ENCODE measurements around the gene CHRNA4.
"Not testable (repeated sequence)": the region's sequence is repeated elsewhere in the genome, so short reads cannot be mapped to it uniquely, and the experiment has no call there.

The CHRNA4 gene

DNA sequence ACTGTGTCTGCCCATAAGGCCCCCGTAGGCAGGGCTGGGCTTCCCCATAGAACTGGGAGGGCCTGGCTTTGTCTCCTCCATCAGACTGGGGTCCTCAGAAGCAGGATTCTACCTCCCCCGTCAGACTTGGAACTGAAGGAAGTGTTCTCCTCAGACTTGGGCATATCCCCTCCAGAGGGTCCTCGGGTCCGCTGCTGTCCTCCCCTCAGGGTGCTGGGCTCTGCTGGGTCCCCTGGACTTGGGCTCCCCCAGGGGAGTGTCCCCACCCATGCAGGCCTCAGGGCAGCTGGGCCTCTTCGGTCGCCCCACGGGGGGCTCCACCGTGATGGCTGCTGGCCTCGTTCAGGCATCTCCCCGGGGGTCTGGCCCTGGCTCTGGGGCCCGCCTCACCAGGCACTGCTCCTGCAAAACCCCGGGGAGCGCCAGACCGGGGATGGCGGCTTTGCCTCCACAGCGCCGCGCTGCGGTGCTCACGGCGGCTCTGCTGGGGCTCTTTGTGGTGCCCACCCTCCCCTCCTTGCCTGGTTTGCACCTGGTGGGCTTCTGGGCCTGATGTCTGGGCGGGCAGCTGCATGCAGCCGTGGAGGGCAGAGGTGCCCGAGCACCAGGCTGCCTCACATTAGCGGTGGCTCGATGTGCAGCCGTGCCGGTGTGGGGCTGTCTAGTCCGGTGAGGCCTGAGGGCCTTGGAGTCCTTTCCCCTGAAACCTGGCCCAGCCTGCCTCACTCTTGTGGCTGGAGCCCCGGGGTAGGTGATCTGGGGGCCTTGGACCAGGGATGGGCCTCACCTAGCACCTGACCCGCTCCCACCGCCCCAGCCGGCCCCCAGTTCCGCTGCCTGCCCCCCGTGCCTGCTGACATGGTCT, 54.2 kb downstream of the CHRNA4 start:
- DNase-seq, result no peak

DNA sequence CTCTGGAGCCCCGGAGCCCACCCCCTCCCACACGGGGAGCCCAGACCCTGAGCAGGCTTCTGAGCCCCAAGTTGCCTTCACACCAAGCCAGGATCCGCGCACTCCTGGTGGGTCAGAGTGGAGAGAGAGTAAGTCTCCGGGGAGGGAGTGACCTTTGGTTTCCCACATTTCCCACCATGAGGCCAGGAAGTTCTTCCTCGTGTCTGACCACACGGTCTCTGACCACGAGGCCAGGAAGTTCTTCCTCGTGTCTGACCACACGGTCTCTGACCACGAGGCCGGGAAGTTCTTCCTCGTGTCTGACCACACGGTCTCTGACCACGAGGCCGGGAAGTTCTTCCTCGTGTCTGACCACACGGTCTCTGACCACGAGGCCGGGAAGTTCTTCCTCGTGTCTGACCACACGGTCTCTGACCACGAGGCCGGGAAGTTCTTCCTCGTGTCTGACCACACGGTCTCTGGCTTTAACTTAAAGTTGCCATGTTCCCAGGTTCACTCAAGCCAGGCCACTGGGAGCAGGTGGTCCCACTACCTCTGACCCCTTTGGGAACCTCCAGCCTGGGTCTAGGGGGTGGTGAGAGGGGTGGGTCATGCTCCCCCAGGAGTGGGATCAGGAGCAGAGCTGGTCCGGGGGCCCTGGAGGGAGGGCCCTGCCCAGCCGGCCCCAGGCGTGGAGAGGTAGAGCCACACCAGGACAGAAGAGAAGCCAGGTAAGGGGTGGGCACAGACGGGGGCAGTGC, 55.0 kb downstream of the CHRNA4 start:
- DNase-seq, result not testable (repeated sequence)

DNA sequence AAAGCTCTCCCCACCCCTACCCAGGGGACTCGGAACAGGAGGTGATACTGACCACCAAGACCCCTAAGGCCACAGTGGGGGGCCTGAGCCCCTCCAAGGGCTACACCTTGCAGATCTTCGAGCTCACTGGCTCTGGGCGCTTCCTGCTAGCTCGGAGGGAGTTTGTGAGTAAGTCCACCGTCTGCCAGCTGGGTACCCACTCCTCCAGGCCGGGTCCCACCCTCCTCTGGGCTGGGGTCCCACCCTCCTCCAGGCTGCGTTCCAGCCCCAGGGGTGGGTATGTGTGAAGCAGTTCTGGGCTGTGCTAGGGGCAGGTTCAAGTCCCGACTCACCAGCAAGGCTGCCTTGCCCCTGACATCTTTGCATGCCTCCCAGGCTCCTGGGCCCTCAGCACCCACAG, 55.8 kb downstream of the CHRNA4 start:
- no peak for DNase-seq

DNA sequence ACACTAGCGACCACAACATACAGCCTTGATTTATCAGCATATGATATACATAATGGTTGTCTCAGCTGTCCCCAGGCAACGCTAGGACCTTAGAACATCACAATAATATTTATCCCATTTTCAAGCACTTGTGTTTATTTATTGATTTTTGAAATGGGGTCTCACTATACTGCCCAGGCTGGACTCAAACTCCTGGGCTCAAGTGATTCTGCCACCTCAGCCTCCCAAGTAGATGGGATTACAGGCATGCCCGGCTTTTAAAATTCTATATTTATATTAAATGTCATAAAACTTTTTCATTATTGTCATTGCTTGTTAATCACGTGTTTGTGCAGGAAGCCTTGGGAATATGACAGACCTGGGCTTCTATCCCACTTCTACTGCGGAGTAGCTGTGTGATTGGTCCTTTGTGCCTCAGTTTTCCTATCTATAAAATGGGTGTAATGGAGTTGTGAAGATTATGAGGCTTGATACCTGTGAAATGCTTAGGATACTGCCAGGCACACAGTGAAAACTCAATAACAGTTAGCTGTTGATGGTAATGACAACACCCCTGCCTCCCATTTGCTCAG, 58.0 kb downstream of the CHRNA4 start:
- no peak for DNase-seq

DNA sequence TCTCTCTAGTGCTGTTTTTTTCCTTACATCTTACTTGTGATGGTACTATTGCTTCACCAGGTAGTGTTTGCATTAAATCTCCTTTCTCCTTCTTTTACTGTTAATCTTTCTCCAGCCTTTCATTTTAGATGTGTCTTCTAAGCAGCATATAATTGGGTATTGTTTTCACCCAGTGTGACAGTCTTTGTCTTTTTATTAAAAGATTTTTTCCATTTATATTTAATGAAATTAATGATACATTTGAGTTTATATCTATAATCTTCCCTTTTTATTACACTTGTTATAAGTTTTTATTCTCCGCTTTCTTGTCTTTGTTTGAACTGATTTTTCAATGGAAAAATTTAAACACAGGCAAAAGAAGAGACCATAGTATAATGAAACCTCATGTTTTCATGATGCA, 59.5 kb downstream of the CHRNA4 start:
- DNase-seq, result no peak

DNA sequence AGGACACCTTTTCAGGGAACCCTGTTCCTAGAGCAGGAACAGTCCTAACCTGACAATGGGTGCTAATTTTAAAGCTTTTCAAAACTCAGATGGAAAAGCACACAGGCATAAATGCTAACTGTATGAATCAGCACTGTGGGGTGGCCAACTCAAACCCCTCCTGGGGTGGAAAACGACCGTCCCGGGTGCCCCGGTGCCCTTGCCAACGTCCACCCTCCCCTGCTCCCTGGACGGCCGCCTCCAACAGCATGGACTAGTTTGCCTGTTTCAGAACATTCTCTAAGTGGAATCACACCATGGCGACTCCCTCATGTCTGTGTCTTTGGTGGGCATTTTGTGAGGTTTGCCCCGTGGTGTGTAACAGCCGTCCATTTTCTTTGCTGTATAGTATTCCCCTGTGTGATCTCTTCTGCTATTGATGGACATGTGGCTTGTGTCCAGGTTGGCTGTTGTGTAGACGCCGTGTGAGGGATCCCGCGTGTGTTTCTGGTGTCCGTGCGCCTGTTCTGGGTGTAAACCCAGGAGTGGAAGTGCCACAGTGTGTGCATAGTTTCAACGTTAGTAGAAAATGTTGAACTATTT, 62.3 kb downstream of the CHRNA4 start:
- no peak for DNase-seq

DNA sequence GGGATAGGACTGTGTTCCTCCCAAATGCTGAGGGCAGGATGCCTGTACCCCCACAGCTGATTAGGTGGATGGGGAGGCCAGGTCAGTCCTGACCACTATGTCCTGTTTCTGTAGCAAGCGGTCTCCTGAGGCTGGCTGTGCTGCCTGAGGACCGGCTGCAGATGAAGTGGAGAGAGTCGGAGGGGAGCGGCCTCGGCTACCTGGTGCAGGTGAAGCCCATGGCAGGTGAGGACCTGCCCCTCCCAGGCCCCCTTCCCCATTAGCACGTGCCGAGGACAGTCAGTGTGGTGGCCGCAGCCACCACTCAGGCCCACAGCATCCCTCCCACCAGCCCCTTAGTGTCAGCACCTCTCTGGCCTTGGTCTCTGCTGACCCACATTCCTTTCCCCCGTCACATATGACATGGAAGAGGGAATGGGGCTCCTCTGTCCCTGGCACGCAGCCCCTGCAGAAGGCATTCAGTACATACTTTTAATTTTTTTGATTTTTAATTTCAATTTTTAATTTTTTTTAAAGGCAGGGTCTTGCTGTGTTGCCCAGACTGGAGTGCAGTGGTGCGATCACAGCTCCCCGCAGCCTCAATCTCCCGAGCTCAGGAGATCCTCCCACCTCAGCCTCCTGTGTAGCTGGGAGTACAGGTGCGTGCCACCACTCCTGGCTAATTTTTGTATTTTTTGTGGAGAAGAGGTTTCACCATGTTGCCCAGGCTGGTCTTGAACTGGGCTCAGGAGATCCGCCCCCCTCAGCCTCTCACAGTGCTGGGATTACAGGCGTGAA, 63.2 kb downstream of the CHRNA4 start:
- DNase-seq, result no peak

DNA sequence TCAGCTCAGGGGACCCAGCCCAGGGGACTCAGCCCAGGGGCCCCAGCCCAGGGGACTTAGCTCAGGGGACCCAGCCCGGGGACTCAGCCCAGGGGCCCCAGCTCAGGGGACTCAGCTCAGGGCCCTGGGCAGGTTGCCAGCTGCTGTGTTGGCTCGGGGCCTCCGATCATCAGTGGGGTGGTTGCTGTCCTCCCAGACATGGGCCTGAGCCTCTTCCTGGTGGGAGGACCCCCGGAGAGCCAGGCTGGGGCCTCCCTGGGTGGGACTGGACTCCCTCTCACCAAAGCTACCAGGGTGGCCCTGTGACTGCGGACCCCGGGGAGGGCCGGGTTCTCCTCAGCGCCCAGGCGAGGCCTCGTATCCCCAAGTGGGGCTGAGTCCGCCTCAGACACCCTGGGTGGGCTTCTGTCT, 63.8 kb downstream of the CHRNA4 start:
- DNase-seq, result no peak

DNA sequence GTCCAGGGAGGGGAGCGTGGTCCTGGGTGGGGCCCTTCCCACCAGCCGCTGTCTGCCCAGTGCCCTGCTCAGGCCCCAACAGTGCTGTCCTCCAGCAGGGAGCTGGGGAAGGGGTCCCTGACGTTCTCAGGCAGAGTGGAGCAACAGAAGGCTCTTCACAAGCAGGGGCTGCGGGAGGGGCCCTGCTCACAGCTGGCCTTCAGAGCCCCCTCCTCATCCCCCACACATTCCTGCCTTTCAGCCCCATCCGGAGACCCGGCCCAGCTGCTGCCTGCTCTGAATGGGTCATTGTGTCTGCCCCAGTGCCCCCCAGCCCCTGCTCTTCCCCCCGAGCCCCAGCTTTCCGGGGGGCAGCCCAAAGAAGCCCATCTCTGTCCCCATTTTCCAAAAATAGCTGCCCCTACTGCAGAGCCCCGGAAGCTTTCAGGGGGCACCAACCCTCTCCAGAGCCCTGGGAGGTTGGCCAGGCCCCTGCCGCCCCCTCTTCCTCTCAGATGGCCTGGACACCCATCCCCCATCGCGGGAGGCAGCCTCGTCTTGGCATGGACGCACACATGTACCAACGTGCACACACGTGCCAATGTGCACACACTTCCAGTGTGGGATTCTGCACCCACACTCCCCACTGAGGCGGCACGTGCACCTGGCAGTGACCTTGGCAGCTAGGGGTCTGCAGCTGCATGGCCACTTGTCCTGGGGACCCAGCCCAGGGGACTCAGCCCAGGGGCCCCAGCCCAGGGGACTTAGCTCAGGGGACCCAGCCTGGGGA, 64.4 kb downstream of the CHRNA4 start:
- DNase-seq, result no peak

DNA sequence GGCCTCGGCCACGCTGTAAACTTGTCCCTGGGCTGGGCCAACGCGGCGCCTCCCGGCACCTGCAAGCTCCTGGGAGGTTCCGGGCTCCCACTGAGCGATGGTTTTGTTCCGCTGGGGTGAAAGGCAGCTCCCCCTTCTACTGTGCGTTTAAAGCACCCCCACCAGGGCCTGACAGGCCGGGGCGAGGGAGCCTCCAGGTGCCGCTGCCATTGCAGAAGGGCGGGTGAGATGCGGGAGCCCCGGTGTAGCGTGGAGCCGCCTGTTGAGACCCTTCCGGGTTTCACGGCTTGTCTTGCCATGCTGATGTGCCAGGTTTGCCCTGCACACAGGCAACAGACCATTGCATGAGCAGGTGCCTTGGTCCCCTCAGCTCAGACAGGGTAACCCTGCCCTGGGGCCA, 65.3 kb downstream of the CHRNA4 start:
- no peak for DNase-seq

DNA sequence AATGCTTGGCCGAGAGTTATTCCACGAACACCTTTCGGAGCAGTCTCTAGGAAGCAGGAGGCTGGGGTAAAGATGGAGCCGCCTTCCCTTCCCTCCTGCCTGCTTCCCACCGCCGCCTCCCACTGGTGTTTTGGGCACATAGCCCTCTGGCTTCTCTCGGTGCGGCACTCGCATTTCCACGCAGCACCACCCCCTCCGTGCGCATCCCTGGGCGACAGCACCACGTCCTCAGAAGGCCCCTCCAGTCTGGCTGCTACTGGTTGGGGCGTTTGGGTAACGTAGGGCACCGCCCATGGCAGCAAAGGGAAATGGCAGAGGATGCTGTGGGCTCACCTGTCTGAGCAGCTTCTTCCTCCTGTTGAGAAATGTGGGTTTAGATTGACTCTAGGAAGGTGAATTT, 65.7 kb downstream of the CHRNA4 start:
- peak in 1 of 2 donors; percentile 12 for DNase-seq

DNA sequence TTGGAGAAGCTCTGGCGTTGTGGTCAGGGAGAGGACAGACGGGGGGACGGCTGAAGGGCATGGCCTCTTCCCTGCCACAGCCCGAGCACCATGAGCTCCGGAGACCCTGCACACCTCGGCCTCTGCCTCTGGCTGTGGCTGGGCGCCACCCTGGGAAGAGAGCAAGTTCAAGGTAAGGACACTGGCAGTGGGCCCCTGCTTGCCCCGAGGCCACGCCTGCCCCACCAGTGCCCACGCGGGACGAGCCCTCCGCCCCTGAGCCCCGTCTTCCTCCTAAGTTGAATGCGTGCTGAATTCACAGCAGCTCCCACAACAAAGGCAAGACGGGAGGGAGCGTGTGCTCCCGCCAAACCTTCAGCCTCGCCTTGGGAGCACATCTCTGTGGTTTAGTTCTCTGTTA, 66.1 kb downstream of the CHRNA4 start:
- DNase-seq, result no peak

DNA sequence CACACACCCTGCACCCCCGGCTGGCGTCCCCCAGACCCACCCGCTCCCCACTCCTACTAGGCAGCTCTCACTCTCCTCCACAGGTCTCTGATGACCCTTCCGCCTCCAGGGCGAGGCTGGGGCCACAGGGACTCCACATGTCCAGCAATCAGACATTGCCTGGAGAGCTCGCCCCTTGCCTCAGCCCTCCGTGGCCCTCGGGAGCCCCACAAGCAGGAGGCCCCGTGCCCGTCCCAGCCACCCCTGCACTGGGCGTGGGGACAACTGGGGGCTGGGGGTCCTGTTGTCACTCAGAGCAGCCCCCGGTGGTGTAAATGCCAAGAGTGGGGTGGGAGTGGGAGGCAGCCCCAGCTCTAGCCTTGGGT, 66.6 kb downstream of the CHRNA4 start:
- DNase-seq, result no peak

DNA sequence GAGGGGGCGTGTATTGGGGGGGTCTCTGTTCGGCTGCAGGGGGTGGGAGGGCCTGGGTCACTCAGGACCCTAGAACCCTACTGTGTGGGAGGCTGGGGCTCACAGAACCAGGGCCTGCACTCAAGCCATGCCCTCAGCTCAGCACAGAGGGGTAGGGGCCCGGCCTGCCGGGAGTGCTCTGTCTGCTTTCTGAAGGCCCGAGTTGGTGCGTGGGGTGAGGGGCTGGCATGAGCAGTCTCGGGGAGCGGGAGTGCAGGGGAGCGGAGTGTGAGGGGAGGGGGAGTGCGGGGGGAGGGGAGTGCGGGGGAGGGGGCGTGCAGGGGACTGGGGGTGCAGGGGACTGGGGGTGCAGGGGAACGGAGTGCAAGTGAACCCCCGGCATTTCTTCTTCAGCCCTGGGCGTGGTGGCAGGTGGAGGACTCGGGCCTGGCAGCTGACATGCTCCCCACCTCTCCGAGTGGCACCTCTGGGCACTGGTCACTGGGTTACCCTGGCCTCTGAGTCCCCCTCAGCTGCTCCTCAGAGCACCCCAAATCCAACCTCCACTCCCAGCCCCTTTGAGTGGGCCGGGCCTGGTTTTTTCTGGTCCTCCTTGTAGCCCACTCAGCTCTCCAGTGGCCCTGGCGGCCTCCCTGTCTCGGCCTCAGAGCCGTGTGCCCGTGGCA, 67.1 kb downstream of the CHRNA4 start:
- DNase-seq, result no peak

DNA sequence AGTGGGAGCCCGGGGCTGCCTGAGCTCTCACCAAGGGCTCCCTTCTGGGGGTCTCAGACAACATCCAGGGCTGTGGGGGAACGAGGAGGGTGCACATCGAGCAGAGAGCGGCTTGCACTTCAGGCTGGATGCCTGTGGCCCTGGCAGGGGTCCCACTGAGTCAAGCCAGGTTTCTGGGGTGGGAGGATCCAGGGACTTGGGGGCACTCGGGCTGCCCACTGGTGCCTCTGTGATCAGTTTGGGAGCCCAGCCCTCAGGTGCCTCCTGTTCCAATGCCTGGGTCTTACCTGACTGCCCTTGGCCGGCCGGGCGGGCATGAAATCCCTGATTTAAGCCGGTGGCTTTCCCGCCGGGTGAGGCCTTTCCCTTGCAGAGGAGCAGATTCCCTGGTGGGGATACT, 67.7 kb downstream of the CHRNA4 start:
- no peak for DNase-seq
